Measurements from ENCODE around the gene PLK1.

Gene PLK1

DNA sequence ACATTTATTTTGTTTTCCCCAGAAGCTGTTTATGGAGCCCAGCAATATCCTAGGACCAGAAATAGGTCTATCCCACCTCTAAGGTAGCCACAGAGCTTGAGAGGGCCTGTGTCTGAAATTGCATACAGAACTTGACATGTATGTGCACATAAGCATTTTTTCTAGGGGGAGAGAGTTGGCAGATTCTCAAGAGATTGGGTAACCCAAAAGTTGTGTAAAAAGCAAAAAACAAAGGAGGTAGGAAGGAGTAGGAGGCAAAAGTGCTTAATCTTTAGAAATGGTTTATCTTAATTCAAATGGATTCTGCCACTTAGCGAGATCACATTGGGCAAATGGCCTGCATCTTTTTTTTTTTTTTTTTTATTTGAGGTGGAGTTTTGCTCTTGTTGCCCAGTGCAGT is 3.5 kb downstream of the PLK1 start:
- DNase-seq = no peak

DNA sequence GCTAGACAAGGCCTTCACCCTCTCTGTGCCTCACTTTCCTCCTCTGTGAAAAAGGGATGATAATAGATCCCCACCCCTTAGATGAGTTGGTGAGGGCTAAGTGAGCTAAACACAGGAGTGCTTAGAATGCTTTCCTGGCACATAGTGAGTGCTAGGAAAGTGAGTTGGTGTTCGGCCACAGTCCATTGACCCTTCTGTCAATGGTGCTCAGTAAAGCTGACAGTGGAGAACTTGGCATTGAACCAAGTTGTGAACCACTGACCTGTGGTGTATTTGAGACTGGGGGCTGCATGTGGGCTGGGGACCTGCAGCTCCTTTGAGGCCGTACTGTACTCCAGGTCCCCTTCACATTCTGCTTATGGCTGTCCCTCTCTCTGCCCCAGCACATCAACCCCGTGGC is 4.8 kb downstream of the PLK1 start:
- no peak for DNase-seq

DNA sequence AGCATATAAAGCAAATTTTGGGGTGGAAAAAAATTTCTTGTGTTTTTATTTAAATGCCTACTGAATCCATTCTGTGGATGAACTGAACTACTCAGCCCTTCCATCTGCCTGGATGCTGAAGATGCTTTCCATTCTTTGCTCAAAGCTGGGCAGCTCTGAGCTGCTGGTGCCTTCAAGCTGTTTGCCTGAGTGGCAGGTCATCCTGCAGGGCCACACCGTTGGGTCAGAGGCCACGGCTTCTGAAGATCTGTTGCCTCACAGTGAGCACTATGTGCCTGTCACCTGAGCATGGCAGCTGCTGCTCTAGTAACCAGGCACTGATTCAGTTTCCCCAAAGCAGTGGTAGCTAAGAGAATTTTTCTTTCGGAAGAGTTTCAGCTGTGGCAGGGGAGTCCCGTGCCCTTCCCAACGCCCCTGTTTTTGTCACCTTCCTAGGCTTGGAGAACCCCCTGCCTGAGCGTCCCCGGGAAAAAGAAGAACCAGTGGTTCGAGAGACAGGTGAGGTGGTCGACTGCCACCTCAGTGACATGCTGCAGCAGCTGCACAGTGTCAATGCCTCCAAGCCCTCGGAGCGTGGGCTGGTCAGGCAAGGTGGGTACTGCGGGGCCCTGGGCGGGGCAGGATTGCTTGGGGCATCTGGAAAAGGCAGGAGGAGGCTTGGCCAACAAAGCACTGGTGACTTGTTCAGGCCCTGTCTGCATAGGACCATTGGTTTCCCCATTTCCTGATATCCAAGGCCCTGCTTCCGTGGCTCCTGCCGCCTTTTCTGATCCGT is 8.5 kb downstream of the PLK1 start:
- no peak for DNase-seq

DNA sequence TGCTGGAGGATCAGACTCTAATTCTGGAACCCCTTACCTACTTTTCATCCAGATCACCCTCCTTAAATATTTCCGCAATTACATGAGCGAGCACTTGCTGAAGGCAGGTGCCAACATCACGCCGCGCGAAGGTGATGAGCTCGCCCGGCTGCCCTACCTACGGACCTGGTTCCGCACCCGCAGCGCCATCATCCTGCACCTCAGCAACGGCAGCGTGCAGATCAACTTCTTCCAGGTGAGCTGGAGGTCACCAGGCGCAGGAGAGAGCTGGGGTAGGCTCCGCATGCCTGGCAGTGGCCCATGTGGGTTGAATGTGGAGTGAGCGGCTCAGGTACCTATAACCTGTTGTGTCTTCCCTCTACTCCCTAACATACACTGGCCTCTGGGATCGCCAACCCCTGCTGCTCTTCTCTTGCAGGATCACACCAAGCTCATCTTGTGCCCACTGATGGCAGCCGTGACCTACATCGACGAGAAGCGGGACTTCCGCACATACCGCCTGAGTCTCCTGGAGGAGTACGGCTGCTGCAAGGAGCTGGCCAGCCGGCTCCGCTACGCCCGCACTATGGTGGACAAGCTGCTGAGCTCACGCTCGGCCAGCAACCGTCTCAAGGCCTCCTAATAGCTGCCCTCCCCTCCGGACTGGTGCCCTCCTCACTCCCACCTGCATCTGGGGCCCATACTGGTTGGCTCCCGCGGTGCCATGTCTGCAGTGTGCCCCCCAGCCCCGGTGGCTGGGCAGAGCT is 10.9 kb downstream of the PLK1 start:
- no peak for DNase-seq

DNA sequence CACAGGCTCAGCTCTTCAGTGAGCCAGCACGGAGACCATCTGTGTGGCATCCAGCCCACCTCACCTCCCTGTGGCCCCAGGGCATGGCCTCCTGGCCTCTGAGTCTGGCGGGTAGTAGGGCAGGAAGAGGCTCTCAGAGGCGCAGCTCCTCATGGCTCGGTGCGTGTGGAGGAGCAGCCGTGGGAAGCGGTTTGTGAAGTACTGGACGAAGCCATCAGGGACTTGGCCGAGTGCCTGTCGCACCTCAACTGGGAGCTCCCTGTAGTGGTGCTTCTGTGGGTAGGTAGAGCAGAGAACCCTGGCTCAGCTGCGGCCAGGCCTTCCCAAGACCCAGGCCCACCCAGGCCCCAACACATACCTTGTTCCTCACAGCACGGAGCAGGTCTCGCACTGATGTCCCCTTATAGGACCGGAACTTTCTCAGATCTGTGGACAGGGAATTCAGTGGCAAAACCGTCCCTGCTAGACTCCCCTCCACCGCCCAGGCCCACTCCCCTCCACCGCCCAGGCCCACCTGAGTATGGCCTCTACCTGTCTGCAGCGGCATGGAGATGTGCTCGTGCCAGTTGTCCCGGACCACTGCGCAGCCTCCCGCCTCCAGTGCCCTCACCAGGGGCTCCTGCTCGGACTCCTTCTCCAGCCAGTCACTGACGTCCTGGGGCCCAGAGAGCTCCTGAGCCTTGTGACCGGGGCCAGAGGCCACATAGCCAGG is 12.2 kb downstream of the PLK1 start:
- DNase-seq = no peak

DNA sequence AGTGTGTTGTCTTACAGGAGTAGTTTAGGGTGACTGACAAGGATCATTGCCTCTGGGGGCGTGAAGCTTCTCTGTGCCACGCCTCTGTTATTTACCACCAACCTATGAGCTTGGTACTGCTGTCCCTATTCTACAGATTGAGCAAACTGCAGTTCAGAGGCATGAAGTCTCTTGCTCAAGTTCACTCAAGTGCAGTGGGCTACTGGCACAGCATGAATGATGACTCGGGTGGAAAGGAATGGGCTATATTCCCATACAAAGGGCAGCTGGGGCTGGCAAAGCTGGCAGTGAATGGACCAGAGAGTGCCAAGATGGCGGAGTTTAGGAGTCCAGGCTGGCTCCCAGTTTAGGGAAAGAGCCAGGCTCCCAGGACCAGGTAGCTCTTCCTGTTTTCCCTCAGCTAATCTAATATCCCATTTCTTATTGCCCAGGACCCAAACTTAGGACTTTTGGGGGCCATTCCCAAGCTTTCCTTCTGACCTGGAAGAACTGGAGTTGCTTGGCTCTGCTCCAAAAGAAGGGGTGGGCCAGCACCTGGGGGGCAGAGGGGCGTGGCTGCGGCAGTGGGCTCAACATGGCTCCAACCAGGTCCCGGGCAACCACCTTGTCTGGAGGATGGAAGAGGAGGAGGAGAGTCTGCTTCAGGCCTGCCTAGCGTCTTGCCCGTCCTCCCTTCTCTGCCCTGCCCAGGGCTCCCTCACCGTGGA is 12.9 kb downstream of the PLK1 start:
- no peak for DNase-seq

DNA sequence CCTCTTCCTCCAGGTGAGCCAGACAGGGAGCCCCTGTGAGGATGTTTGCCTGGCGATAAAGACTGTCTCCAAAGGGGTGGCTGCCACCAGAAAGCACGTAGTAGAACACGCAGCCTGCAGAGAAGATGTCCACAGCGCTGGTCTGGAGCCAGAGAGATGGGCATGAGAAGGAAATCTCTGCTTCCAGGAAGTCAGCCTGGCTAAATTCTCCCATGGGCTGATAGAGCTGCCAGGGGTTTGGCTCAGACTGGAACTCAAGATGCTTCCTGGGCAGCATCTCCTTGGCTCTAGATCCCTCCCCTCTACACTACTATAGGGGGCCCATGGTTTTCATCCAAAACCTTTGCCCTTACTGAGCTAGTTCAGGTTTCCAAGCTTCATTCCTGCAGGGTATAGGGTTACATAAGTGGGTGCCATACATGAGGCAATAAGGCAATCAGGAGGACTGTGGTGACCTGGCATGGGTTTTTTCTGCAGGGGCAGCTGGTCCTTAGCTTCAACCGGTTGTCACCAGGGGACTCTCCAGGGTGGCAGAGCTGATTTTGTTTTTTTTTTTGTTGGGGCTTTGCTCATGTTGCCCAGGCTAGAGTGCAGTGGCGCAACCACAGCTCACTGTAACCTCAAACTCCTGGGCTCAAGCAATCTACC is 13.6 kb downstream of the PLK1 start:
- no peak for DNase-seq

DNA sequence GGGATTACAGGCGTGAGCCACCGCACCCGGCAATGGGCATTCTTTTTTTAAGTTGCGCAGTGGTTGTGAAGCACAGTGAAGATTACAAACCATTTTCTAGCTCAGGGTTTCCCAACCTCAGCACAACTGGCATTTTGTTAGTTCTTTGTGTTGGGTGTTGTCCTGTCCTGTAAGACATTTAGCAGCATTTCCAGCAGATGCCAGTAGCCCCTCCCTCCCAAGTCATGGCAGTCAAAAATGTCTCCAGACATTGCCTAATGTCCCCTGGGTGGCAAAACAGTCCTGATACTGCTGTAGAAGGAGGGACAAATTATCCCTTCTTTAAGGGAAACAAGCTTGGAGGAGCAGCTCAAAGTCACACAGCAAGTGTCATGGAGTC is 15.6 kb downstream of the PLK1 start:
- no peak for DNase-seq

DNA sequence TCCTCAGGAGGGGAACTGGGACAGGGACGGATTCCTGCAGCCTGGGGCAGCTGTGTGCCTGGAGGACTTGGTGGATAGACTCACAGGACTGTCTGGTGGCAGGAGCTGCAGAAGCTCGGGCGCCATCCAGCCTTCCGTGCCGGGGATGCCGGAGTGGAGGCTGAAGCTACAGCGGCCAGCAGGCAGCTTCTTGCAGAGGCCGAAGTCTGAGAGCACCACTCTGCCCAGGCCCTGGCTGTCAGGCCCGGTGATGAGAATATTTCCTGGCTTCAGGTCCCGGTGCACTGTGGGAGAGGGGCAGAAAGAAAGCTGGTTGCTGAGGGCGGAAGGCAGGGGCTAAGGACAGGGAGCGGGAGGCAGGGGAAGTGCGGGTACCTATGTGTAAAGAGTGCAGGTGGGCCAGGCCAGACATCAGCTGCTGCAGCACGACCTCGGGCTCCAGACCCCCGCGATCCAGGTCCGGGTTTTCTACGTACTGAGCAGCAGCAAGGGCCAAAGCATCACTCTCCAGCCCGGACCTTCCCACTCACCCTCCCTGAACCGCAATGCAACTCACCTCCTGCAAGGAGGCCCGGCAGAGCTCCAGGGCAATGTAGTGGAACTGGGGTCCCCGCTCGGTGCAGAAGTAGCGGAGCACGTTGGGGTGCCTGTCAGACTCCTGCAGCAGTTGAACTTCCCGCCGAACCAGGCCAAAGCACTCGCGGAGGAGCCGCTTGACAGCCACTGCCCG is 16.1 kb downstream of the PLK1 start:
- no peak for DNase-seq

DNA sequence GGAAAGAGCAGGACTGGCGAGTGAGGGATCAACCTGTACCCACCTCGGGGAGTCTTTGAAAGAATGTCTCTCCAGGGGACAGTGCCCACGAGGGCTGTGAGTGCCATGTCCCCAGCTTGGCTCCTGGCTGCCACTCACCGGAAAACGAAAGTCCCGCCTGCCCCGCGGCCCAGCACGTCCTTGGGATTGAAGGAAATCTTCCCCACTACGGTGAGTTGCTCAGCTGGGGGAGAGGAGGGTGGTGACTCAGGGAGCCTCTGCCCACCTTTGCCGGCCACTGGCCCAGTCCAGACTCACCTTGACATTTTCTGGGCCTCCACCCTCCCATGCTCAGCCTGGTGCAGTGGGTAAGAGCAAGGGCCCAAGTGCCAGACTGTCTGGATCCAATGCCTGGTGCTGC is 17.1 kb downstream of the PLK1 start:
- DNase-seq = no peak

DNA sequence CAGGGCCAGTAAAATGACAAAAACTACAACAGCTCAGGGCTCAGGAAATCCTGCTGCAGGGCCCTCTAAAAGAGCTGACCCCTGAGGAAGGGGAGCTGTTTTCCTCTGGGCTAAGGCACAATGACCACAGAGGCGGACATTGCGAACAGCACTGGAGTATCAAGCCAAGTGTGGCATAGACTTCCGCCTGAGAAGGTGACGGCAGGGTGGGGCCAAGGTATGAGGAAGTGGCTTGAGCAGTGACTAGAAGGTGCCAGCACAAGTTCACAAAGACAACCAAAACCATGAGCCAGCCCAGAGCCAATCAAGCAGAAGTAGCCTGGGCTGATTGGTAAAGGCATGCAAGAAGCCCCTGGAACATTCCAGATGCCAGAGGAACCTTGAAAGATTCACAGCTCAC is 20.4 kb downstream of the PLK1 start:
- no peak for DNase-seq

DNA sequence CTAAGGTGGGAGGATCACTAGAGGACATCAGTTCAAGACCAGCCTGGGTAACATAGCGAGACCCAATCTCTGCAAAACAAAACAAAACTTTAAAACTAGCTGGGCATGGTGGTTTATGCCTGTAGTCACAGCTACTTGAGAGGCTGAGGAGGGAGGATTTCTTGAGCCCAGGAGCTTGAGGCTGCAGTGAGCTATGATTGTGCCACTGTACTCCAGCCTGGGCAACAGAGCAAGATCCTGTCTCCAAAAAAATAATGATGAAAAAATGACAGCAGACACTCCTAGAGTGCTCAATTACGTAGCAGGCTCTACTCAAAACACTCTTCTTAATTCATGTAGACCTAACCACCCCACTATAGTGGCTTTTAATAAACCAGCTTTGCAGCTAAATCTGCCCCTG is 21.4 kb downstream of the PLK1 start:
- DNase-seq = no peak

DNA sequence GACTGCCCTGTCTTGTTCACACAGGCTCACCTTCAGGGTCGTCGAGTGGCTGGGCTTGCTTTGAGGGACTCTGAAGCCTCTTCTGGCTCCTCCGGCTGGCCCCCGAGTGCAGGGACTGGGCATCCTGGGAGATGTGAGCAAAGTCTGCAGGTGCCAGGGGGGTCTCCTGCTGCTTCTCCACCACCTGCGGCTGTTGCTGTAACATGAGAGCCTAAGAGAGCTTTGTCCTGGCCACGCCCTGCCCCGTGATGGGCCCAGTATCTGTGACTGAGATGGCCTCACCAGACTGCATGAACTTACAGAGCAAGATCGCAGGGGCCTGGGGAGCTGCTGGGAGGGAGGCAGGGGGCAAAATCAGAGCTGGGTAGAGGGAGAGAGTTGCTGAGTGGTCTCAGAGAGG is 21.8 kb downstream of the PLK1 start:
- no peak for DNase-seq

DNA sequence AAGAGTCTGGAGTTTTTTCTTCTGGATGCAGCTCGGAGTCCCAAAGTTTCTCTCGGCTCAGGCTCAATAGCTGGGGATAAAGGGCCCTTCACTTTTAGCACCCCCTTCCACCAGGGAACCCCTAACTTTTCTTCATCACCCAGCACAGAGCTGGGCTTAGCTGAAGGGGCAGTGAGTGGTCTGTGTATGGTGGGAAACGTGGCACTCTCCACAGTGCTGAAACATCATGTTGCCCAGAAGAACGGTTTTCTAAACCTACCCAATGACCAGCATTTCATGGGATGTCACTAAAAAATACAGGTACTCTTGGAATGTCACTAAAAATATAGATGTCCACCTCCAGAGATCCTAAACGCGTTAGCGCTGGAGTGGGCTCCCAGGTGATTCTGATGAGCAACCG is 22.4 kb downstream of the PLK1 start:
- no peak for DNase-seq

DNA sequence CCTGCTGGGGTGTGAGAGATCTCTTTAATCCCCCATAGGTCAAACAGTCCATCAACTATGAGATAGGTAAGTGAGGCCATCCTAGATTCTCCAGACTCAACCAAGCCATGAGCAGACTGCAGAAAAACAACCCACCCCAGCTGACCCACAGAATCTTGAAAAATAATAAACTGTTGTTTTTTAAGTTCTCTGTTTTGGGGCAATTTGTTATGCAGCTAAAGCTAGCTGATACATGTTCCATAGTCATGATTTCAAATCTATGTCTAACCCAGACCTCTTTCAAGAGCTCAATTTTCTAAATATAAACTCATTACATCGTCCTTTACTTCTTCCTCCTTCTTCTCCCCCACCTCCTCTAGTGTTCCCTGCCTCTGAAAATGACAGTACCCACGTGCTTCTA is 24.3 kb downstream of the PLK1 start:
- no peak for DNase-seq

DNA sequence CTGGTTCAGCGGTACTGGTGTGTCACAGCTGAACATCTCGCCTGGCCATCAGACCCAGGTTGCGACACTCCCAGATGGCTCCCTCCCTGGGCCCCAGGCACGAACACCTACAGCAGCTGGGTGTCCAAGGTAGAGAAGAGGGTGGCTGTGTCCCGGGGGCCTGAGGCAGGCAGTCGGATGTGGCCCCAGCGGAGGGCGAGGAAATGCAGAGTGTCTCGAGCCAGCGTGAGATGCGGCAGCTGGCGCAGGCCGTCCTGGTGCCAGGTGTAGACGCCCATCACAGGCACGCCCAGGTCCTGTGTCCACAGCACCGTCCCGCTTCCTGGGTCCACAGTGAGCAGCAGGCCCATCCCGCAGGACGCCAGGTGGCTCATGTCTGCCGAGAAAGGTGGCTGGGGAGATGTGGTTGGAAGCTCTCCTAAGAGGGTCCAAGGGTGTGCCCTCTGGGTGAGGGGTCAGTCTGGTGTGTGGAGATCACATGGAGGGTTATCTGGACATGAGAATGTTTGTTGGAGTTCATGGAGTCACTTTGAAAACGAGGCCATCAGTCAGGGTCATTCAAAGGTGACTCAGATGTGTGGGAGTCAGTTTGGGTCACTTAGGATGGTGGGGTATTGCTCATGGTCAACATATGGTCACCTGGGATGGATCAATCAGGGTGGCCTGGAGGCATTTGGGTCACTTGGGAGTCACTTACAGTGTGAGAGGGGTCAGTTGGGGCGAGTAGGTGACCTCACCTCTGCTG is 26.3 kb downstream of the PLK1 start:
- no peak for DNase-seq

DNA sequence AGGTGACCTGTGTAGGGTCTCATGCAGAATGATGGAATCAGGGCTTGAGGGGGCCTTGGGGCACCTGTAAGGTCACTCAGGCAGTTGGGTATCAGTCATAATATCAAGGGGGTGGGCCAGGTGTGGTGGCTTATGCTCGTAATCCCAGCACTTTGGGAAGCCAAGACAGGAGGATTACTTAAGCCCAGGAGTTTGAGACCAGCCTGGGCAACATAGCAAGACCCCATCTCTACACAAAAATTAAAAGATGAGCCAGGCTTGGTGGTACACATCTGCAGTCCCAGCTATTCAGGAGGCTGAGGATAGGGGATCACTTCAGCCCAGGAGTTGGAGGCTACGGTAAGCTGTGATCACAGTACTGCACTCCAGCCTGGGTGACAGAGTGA is 26.8 kb downstream of the PLK1 start:
- no peak for DNase-seq

DNA sequence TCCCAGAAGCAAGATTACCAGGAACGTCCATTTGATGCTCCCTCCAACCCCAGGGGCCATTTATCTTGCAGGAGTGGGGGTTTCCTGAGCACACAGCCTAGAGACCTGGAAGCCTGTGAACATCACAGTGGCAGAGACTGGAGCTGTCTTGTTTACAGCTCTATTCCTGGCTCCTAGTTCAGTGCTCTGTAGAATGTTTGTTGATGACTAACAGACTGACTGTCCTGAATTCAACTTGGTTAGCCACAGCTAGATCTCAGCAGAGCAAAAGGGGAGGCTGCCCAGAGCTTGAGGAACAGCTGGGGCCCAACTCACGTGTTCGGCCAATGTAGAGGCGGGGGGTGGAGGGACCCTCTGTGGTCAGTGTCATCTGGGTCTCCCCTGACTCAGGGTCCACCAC is 27.8 kb downstream of the PLK1 start:
- no peak for DNase-seq

DNA sequence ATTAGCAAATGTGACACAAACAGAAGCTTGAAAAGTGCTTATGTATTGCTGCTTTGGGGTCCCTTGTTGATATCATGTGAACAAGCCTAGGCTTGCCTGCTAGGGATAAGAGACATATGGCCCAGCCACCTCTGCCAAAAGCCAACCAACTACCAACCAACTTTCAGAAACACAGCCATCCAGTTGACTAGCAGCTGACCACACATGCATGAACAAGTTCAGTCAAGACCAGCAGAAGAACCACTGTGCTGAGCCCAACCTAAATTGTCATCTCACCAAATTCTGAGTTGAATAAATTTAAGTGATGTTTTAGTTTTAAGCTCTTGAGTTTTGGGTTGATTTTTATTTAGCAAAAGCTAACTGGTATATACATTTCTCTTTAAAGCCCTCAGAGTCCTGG is 30.8 kb downstream of the PLK1 start:
- DNase-seq = no peak

DNA sequence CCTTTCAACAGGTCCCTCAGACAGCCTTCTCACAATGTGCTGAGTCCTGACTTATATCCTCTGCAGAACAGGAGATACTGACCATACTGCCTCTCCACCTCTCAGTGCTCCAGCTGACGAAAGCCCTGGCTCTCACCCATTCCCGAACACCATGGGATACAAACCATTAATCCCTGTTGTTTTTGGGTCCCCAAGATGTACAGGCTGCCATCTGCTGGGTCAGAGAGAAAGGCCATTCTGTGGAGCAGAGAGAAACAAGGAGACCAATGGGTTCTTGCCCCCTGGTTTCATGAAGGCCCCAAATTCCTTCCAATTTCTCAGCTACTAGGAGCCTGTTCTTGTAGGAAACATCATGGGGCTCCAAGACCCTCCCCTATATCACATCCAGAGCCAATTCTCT is 31.3 kb downstream of the PLK1 start:
- no peak for DNase-seq

DNA sequence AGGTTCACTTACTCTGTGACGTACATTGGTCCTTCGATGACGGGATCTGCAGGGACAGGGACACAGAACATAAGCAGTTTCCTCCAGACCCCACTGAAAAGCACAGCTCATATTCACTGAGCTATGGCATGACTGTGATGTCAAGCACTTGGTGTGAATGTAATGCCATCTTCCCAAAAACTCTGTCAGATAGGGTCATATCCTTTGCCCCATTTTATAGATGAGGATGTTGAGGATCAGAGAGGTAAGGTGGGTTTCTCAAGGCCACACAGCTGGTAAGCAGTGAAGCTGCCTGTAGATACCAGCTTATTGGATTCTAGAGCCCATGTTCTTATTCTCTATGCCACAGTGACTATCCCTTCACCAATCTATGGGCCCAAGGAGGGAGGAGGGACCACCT is 31.8 kb downstream of the PLK1 start:
- DNase-seq = no peak

DNA sequence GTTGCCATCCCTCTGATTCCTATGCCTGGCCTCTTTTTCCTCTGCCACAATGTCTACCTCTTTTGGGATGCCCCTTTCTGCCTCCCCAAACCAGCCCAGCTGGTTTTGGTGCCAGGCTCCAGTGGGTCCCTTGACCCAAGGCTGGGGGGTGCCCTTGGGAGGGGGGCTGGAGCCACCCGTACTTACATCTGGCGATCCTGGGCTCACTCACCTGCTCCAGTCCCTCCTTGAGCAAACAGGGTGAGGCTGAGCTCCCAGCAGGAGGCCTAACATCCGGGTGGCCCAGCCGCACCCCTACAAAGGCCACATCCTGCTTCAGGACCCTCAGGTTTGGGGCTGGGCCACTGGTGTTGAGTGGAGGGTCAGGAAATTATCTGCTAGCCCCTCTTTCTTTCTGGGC is 33.1 kb downstream of the PLK1 start:
- no peak for DNase-seq
